Ovary (tissue), 9 donors: ENCODE data around the gene IL12RB1. TPM values are rescaled to one million over a fixed set of nuclear protein-coding genes. Genes with fewer than 3 reads are reported as not detected.

ENCODE experiments used
- DNase-seq, 5 donors: peaks; one replicate each; pipeline ENCODE4 v3.0.0-alpha.2; 2019 to 2020
- H3K27ac ChIP-seq, 2 donors: fragments of 200-600 bp; one replicate each; pipeline versions ENCODE4 v1.5.1 to v1.8.0; 2019 to 2022
- H3K27me3 ChIP-seq: fragments of 200-600 bp; one replicate; pipeline ENCODE4 v1.8.0; 2022
- H3K36me3 ChIP-seq: fragments of 200-600 bp; sonication (generic); one replicate; pipeline ENCODE4 v1.5.1; 2019
- H3K4me1 ChIP-seq: one replicate; pipeline ENCODE4 v1.8.1; 2013; ENCODE audit warnings: mild to moderate bottlenecking, moderate library complexity; ENCODE audit not compliant: insufficient read depth
- H3K4me3 ChIP-seq: fragments of 200-600 bp; sonication (generic); one replicate; pipeline ENCODE4 v1.5.1; 2017
- H3K9me3 ChIP-seq, 2 donors: fragments of 200-600 bp in 1 of 2; sonication (generic) in 1 of 2; one replicate each; pipeline versions ENCODE4 v1.5.1 to v1.8.1; 2013 to 2019; ENCODE audit warnings: mild to moderate bottlenecking in 1 of 2, moderate library complexity in 1 of 2
- EP300 ChIP-seq: sonication (generic); formaldehyde crosslinking; IDR thresholded peaks from one replicate; pipeline ENCODE4 v1.6.1; 2017; ENCODE audit warnings: antibody characterized with exemption
- POLR2A ChIP-seq: fragments of 450-650 bp; IDR thresholded peaks from one replicate; pipeline ENCODE4 v1.6.1; 2017; ENCODE audit warnings: antibody characterized with exemption, mild to moderate bottlenecking, moderate library complexity
- WGBS, 3 donors: extraction: QIAGEN DNeasy Blood & Tissue Kit in 1 of 3; methylation state at CpG; one replicate each; pipeline versions ENCODE4 v1.1.5 to v1.1.7; 2013 to 2017; 5-methylcytosine and 5-hydroxymethylcytosine counted together
- intact Hi-C, 4 donors: fragments of 100-400 bp; cut with DNase I; formaldehyde crosslinking; loops; one replicate each; pipeline versions ENCODE4 v1.11.0 to v1.15.1; 2022 to 2023
- polyA plus RNA-seq, 2 donors: library from polyadenylated mRNA; stranded (reverse); fragments of 200-250 nt in 1 of 2; fragments of 350-450 nt in 1 of 2; fragmentation: Illumina TruSeq in 1 of 2; extraction: RNeasy Lipid Tissue Mini Kit (QIAGEN cat#74804) in 1 of 2; gene quantifications; one replicate each; pipeline ENCODE4 v1.2.3, GENCODE V29; 2013 to 2014
- total RNA-seq, 7 donors: library from RNA; depleted of rRNA in 2 of 7; stranded (reverse); fragments of >200 nt in 2 of 7; fragmentation: NEBNext Ultra II Directional in 3 of 7; extraction: Animal tissue kit (Norgen Biotek cat#: 25700) in 3 of 7; gene quantifications; one replicate each; pipeline versions ENCODE4 v1.1.0 to v1.2.4, GENCODE V29; 2016 to 2023
- TF ChIP-seq, protein P1 (sequence below), 3 donors: fragments of 450-650 bp in 2 of 3; fragments of 200-600 bp in 1 of 3; IDR thresholded peaks; one replicate each; pipeline versions ENCODE4 v1.5.1 to v1.8.0; 2016 to 2022; ENCODE audit warnings: antibody characterized with exemption in 3 of 3, mild to moderate bottlenecking in 1 of 3
- donor health status: DM: no; HTN: no; CAD: no; lungs with moderate emphysema.
- donor health status: DM: no; HTN: no; CAD: no.
- donor health status: Bipolar disorder and iron deficiency.
- donor health status: DM: yes; HTN: yes; CAD: no.
- donor health status: DM: no; HTN: no; CAD: no.
- donor health status: DM: yes; HTN: yes; CAD: no.

Gene IL12RB1
- total and polyA plus RNA-seq, 9 donors, result 0.22 to 0.89 (median 0.57) TPM

DNA sequence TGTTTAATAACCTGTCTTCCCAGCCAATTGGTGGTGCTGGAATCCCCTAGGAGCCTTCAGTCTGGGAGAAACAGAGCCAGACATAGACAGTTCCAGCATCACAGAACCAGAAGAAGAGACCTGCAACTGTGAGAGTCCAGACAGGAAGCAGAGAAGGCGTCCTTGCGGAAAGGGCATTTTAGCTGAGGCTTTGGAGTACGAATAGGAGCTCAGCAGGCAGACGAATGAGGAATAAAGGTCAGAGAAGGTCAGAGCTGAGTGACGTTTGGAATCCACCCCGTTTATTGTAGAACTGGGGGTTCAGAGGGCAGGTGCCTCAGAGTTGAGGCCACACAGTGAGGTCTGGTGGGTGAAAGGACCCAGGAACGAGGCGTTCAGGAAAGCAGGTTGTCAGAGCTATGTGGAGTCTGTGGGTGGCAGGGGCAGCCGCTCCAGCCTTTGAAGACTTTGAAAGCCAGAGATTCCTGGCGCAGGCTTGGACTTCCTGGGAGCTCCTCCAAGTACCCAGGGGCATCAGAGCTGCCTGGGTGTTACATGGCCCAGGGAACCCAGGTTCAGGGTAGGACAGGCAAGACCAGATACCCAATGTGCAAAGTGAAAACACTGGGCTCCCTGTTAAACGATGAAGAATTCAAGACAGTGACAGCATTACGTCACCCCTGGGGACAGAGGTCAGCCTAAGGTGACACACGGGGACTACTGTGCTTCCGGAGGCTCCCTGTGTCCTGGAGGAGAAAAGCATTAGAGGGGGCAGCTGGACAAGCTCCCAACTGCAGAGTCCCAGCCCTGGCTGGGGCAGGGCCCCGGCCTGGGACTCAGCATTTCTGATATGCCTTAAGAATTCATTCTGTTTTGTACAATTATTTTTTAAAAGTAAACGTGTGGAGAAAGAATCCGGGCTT lies 73.3 kb downstream of the IL12RB1 start:
- H3K4me1 ChIP-seq, result no peaks in the 10 kb centered on the region
- TF ChIP-seq EP300 (no peak), POLR2A (no peak)
- TF ChIP-seq, protein P1, sequence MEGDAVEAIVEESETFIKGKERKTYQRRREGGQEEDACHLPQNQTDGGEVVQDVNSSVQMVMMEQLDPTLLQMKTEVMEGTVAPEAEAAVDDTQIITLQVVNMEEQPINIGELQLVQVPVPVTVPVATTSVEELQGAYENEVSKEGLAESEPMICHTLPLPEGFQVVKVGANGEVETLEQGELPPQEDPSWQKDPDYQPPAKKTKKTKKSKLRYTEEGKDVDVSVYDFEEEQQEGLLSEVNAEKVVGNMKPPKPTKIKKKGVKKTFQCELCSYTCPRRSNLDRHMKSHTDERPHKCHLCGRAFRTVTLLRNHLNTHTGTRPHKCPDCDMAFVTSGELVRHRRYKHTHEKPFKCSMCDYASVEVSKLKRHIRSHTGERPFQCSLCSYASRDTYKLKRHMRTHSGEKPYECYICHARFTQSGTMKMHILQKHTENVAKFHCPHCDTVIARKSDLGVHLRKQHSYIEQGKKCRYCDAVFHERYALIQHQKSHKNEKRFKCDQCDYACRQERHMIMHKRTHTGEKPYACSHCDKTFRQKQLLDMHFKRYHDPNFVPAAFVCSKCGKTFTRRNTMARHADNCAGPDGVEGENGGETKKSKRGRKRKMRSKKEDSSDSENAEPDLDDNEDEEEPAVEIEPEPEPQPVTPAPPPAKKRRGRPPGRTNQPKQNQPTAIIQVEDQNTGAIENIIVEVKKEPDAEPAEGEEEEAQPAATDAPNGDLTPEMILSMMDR (IDR thresholded peaks at IDR 0.05), result no peak
- 69 to 71% (median 71%) methylated on average over 17 of the region's 17 CpGs for WGBS, 3 donors
- H3K9me3 ChIP-seq, result no peaks in the 10 kb centered on the region
- no peak for DNase-seq
- H3K27me3 ChIP-seq, result no peaks in the 10 kb centered on the region
- intact Hi-C loops, result no loop called here
- H3K27ac ChIP-seq, result no peak overlapping the region
- H3K36me3 ChIP-seq, result no peaks in the 10 kb centered on the region
- no peak overlapping the region for H3K4me3 ChIP-seq

DNA sequence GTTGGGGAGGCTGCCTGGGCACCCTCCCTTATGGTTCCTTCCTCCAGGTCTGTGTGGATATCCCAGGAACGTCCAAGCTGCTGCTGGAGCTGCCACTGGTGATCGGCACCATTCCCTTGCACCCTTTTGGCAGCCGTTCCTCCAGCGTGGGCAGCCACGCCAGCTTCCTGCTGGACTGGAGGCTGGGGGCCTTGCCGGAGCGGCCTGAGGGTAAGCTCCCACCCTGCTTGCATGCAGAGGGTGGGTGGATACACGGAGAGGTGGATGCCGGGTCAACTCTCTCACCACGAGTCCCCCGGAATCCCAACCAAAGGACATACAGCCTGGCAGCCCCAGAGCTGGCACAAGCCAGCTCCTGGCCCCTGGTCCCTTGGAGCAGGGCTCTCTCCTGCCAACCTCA lies 76.6 kb downstream of the IL12RB1 start:
- no peaks in the 10 kb centered on the region for H3K9me3 ChIP-seq
- TF ChIP-seq EP300 (no peak), POLR2A (no peak)
- TF ChIP-seq, protein P1 (IDR thresholded peaks at IDR 0.05), result no peak
- 82 to 91% (median 90%) methylated on average over 11 of the region's 11 CpGs for WGBS, 3 donors
- H3K4me3 ChIP-seq, result no peak overlapping the region
- H3K27ac ChIP-seq, result no peak overlapping the region
- intact Hi-C loops, result no loop called here
- no peak for DNase-seq
- H3K4me1 ChIP-seq, result peaks cover 4% of the 10 kb centered on the region
- no peaks in the 10 kb centered on the region for H3K27me3 ChIP-seq
- H3K36me3 ChIP-seq, result no peaks in the 10 kb centered on the region

DNA sequence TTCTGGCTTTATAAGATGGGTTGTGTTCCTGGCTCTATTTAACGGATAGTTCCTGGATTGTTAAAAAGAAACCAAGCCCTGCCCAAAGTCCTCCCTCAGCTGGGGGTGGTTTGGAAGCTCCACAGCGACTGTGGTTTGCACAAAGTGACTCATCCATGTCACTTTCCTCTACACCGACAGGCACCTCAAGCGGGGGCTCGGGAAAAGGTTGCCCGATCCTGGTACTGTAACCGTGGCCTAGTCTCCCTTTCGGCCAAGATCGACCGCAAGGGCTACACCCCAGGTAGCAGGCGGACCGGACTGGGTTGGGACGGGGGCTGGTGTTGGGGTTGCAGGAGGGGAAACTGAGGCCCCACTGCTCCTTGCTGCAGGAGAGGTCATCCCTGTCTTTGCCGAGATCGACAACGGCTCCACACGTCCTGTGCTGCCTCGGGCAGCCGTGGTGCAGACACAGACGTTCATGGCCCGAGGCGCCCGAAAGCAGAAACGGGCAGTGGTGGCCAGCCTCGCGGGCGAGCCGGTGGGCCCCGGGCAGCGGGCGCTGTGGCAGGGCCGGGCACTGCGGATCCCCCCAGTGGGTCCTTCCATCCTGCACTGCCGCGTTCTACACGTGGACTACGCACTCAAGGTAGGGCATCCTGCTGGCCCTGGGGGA lies 77.2 kb downstream of the IL12RB1 start:
- WGBS, 3 donors, result 94 to 95% (median 94%) methylated on average over 34 to 37 of the region's 37 CpGs
- Histone ChIP-seq H3K27ac (no peak overlapping the region), H3K36me3 (no peaks in the 10 kb centered on the region), H3K27me3 (no peaks in the 10 kb centered on the region), H3K4me1 (peaks cover 4% of the 10 kb centered on the region), H3K9me3 (no peaks in the 10 kb centered on the region), H3K4me3 (no peak overlapping the region)
- intact Hi-C loops, result loop anchor here in 2 of 4 donors (2.0 to 10.0 kb wide), 4 partner anchors 49 to 415 kb away; a partner anchor contains a TSS
- TF ChIP-seq, protein P1 (IDR thresholded peaks at IDR 0.05), result no peak
- TF ChIP-seq EP300 (no peak), POLR2A (no peak)
- DNase-seq, result no peak

Other genes with a start within 250 kb of the IL12RB1 start
- gene JAK3, start 239.0 kb downstream of the IL12RB1 start, total RNA-seq, result 10 to 100 TPM in 6 of 7 donors, 1 to 10 TPM in 1; 7.5 to 35.5 (median 25.7) TPM
- 10 to 100 TPM in 1 of 2 donors, 1 to 10 TPM in 1; 6.6 to 12.7 TPM for gene JAK3, start 239.0 kb downstream of the IL12RB1 start, polyA plus RNA-seq
- 1,000 to 10,000 TPM; 2,762 to 5,071 (median 3,195) TPM for gene RPL18A, start 227.0 kb downstream of the IL12RB1 start, total RNA-seq
- 1,000 to 10,000 TPM in 1 of 2 donors, 100 to 1,000 TPM in 1; 636 to 4,721 TPM for gene RPL18A, start 227.0 kb downstream of the IL12RB1 start, polyA plus RNA-seq
- gene SLC5A5, start 215.0 kb downstream of the IL12RB1 start, total RNA-seq, result under 1 TPM in 1 of 7 donors, not detected in 6; 0.07 TPM
- gene SLC5A5, start 215.0 kb downstream of the IL12RB1 start, polyA plus RNA-seq, result not detected
- gene CCDC124, start 153.9 kb downstream of the IL12RB1 start, total RNA-seq, result 10 to 100 TPM; 20.7 to 69.3 (median 50.4) TPM
- gene CCDC124, start 153.9 kb downstream of the IL12RB1 start, polyA plus RNA-seq, result 10 to 100 TPM in 1 of 2 donors, 1 to 10 TPM in 1; 4.7 to 74.5 TPM
- gene KCNN1, start 119.8 kb downstream of the IL12RB1 start, total RNA-seq, result 1 to 10 TPM in 4 of 7 donors, under 1 TPM in 2, not detected in 1; 0.33 to 5.9 (median 2.2) TPM
- 1 to 10 TPM in 1 of 2 donors, under 1 TPM in 1; 1.00 to 1.7 TPM for gene KCNN1, start 119.8 kb downstream of the IL12RB1 start, polyA plus RNA-seq
- gene ARRDC2, start 78.8 kb downstream of the IL12RB1 start, total RNA-seq, result 10 to 100 TPM in 5 of 7 donors, 1 to 10 TPM in 2; 6.8 to 22.8 (median 12.2) TPM
- gene ARRDC2, start 78.8 kb downstream of the IL12RB1 start, polyA plus RNA-seq, result 10 to 100 TPM; 12.9 to 14.7 TPM
- 10 to 100 TPM in 3 of 7 donors, 1 to 10 TPM in 4; 7.8 to 12.2 (median 9.9) TPM for gene MAST3, start 10.8 kb upstream of the IL12RB1 start, total RNA-seq
- 1 to 10 TPM; 2.4 to 5.7 TPM for gene MAST3, start 10.8 kb upstream of the IL12RB1 start, polyA plus RNA-seq
- 10 to 100 TPM; 16.5 to 63.2 (median 48.9) TPM for gene PIK3R2, start 66.2 kb upstream of the IL12RB1 start, total RNA-seq
- gene PIK3R2, start 66.2 kb upstream of the IL12RB1 start, polyA plus RNA-seq, result 10 to 100 TPM; 12.8 to 13.6 TPM
- gene IFI30, start 86.9 kb upstream of the IL12RB1 start, total RNA-seq, result 10 to 100 TPM; 10.1 to 70.9 (median 16.1) TPM
- gene IFI30, start 86.9 kb upstream of the IL12RB1 start, polyA plus RNA-seq, result 10 to 100 TPM; 21.8 to 34.4 TPM
- 10 to 100 TPM in 2 of 7 donors, 1 to 10 TPM in 5; 6.9 to 15.2 (median 8.6) TPM for gene MPV17L2, start 106.3 kb upstream of the IL12RB1 start, total RNA-seq
- 10 to 100 TPM in 1 of 2 donors, 1 to 10 TPM in 1; 3.5 to 12.0 TPM for gene MPV17L2, start 106.3 kb upstream of the IL12RB1 start, polyA plus RNA-seq
- gene RAB3A, start 117.1 kb upstream of the IL12RB1 start, total RNA-seq, result 10 to 100 TPM in 2 of 7 donors, 1 to 10 TPM in 5; 1.9 to 32.9 (median 9.0) TPM
- gene RAB3A, start 117.1 kb upstream of the IL12RB1 start, polyA plus RNA-seq, result 1 to 10 TPM; 5.5 to 7.9 TPM
- 1 to 10 TPM in 4 of 7 donors, under 1 TPM in 2, not detected in 1; 0.57 to 1.7 (median 1.1) TPM for gene PDE4C, start 139.5 kb upstream of the IL12RB1 start, total RNA-seq
- under 1 TPM; 0.50 to 0.67 TPM for gene PDE4C, start 139.5 kb upstream of the IL12RB1 start, polyA plus RNA-seq
- gene IQCN, start 187.5 kb upstream of the IL12RB1 start, total RNA-seq, result 10 to 100 TPM in 5 of 7 donors, 1 to 10 TPM in 2; 6.0 to 18.4 (median 11.7) TPM
- gene IQCN, start 187.5 kb upstream of the IL12RB1 start, polyA plus RNA-seq, result 1 to 10 TPM; 2.5 to 9.3 TPM
- 1,000 to 10,000 TPM in 2 of 7 donors, 100 to 1,000 TPM in 5; 163 to 1,260 (median 581) TPM for gene JUND, start 194.7 kb upstream of the IL12RB1 start, total RNA-seq
- gene JUND, start 194.7 kb upstream of the IL12RB1 start, polyA plus RNA-seq, result 100 to 1,000 TPM in 1 of 2 donors, 10 to 100 TPM in 1; 95.2 to 301 TPM
- 100 to 1,000 TPM in 1 of 7 donors, 10 to 100 TPM in 6; 45.0 to 121 (median 77.3) TPM for gene LSM4, start 236.1 kb upstream of the IL12RB1 start, total RNA-seq
- 10 to 100 TPM; 38.3 to 66.0 TPM for gene LSM4, start 236.1 kb upstream of the IL12RB1 start, polyA plus RNA-seq